Spinal cord (tissue), 10 donors: Measurements from ENCODE around the gene MED27. TPM values are rescaled to one million over a fixed set of nuclear protein-coding genes. Genes with fewer than 3 reads are reported as not detected.

Experiments used
- DNase-seq, 6 donors: peaks; one replicate each; pipeline versions ENCODE4 v3.0.0 to v3.0.0-alpha.2; 2013 to 2015; ENCODE audit warnings: low spot score in 6 of 6, low read depth in 4 of 6
- H3K27ac ChIP-seq: one replicate; pipeline ENCODE4 v1.5.1; 2013; ENCODE audit warnings: low read depth, low read length, control low read depth
- H3K27me3 ChIP-seq: one replicate; pipeline ENCODE4 v1.6.1; 2013; ENCODE audit warnings: low read length; ENCODE audit not compliant: control insufficient read depth, insufficient read depth
- H3K36me3 ChIP-seq: one replicate; pipeline ENCODE4 v1.6.1; 2013; ENCODE audit warnings: low read length; ENCODE audit not compliant: control insufficient read depth, insufficient read depth
- H3K4me1 ChIP-seq: one replicate; pipeline ENCODE4 v1.6.1; 2013; ENCODE audit warnings: low read length; ENCODE audit not compliant: control insufficient read depth, insufficient read depth
- H3K4me3 ChIP-seq: one replicate; pipeline ENCODE4 v1.5.1; 2013; ENCODE audit warnings: low read depth, low read length, control low read depth
- H3K9me3 ChIP-seq: one replicate; pipeline ENCODE4 v1.6.1; 2013; ENCODE audit warnings: low read length; ENCODE audit not compliant: control insufficient read depth, insufficient read depth
- WGBS: methylation state at CpG from one replicate; pipeline ENCODE4 v1.1.5; 2013; ENCODE audit warnings: missing lambda C conversion rate; ENCODE audit not compliant: insufficient coverage; 5-methylcytosine and 5-hydroxymethylcytosine counted together
- polyA plus RNA-seq, 2 donors: library from polyadenylated mRNA; unstranded; fragments of 120-200 nt; gene quantifications; one replicate each; pipeline ENCODE4 v1.2.1, GENCODE V29; 2013; ENCODE audit not compliant: insufficient read length in 2 of 2
- total RNA-seq, 2 donors: library from RNA; depleted of rRNA in 1 of 2; stranded (reverse); fragments of 120-200 nt in 1 of 2; fragments of >200 nt in 1 of 2; gene quantifications; one replicate each; pipeline versions ENCODE4 v1.2.3 to v1.2.4, GENCODE V29; 2013 to 2014
- donor health status: healthy.

Gene MED27
- total and polyA plus RNA-seq, 4 donors: 13.9 to 27.8 (median 25.8) TPM

DNA sequence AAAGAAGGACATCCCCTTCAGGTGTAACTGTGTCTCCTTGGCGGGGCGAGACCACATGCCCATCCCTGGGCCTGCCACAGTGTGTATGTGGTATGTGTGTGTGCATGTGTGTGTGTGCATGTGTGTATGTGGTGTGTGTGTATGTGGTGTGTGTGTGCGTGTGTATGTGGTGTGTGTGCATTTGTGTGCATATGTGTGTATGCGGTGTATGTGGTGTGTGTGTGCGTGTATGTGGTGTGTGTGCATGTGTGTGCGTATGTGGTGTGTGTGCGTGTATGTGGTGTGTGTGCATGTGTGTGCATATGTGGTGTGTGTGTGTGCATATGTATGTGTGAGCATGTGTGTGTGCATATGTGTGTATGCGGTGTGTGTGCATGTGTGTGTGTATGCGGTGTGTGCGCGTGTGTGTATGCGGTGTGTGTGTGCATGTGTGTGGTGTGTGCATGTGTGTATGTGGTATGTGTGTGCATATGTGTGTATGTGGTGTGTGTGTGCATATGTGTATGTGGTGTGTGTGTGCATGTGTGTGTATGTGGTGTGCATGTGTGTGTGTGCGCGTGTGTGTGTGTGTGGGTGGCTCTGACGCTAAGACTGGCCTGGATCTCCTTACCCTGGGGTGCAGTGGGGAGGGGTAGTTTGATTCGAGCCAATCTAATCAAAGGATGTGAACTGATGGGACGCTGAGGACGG, 231.9 kb downstream of the MED27 start:
- no peaks in the 10 kb centered on the region for H3K36me3 ChIP-seq
- H3K4me3 ChIP-seq: no peak overlapping the region
- no peak for DNase-seq
- no peak overlapping the region for H3K27ac ChIP-seq
- H3K9me3 ChIP-seq: no peaks in the 10 kb centered on the region
- WGBS: 91% methylated on average over 18 of the region's 18 CpGs
- no peaks in the 10 kb centered on the region for H3K4me1 ChIP-seq
- H3K27me3 ChIP-seq: no peaks in the 10 kb centered on the region

- no peak for DNase-seq
- H3K9me3 ChIP-seq: no peaks in the 10 kb centered on the region
These were observed 234.1 kb downstream of the MED27 start for GRCh38 chr9:131845305-131846298.

GRCh38 chr9:131844745-131845118, 234.9 kb downstream of the MED27 start:
- H3K4me1 ChIP-seq: no peaks in the 10 kb centered on the region
- H3K9me3 ChIP-seq: no peaks in the 10 kb centered on the region
- H3K27ac ChIP-seq: no peak overlapping the region
- H3K36me3 ChIP-seq: no peaks in the 10 kb centered on the region
- no peaks in the 10 kb centered on the region for H3K27me3 ChIP-seq
- 100% methylated on average over 1 of the region's 4 CpGs for WGBS
- no peak overlapping the region for H3K4me3 ChIP-seq
- DNase-seq: no peak

More at GRCh38 chr9:131845305-131846298, 234.1 kb downstream of the MED27 start:
- Histone ChIP-seq H3K4me1 (no peaks in the 10 kb centered on the region), H3K27ac (no peak overlapping the region), H3K4me3 (no peak overlapping the region), H3K27me3 (no peaks in the 10 kb centered on the region), H3K36me3 (no peaks in the 10 kb centered on the region)
- WGBS: 83% methylated on average over 27 of the region's 29 CpGs

- WGBS: 93% methylated on average over 33 of the region's 33 CpGs
- no peaks in the 10 kb centered on the region for H3K27me3 ChIP-seq
These were observed 235.5 kb downstream of the MED27 start for GRCh38 chr9:131843989-131844744.

DNA sequence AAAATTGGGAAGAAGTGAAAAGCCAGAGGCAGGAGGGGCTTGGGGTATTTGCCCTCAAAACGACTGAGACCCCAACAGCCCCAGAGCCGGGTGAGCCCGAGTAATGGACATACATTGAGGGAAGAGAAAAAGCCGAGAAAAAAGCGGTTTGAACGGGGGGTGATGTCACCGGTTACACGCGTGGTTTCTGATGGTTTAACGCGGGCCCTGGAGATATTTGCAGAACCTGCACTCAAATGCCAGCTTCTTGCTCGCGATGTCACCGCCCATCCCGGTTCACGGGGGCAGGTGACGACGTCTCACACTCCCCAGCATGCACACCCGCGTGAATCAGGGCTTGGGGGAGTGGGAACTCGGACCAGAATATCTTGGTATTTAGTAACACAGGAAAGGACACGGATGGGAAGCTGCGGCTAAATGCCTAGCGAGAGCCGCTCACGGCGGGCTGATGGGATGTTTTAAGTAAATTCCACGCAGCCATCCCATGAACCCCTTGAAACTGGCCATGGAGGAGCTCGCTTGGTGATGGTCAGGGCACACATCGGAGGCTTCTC, 237.8 kb downstream of the MED27 start:
- H3K27me3 ChIP-seq: no peaks in the 10 kb centered on the region
- no peak overlapping the region for H3K27ac ChIP-seq
- no peak for DNase-seq
- WGBS: 82% methylated on average over 28 of the region's 30 CpGs
- no peaks in the 10 kb centered on the region for H3K9me3 ChIP-seq
- H3K36me3 ChIP-seq: no peaks in the 10 kb centered on the region
- no peaks in the 10 kb centered on the region for H3K4me1 ChIP-seq
- no peak overlapping the region for H3K4me3 ChIP-seq

More at GRCh38 chr9:131843989-131844744, 235.5 kb downstream of the MED27 start:
- Histone ChIP-seq H3K27ac (no peak overlapping the region), H3K9me3 (no peaks in the 10 kb centered on the region), H3K36me3 (no peaks in the 10 kb centered on the region), H3K4me3 (no peak overlapping the region), H3K4me1 (no peaks in the 10 kb centered on the region)
- DNase-seq: no peak

DNA sequence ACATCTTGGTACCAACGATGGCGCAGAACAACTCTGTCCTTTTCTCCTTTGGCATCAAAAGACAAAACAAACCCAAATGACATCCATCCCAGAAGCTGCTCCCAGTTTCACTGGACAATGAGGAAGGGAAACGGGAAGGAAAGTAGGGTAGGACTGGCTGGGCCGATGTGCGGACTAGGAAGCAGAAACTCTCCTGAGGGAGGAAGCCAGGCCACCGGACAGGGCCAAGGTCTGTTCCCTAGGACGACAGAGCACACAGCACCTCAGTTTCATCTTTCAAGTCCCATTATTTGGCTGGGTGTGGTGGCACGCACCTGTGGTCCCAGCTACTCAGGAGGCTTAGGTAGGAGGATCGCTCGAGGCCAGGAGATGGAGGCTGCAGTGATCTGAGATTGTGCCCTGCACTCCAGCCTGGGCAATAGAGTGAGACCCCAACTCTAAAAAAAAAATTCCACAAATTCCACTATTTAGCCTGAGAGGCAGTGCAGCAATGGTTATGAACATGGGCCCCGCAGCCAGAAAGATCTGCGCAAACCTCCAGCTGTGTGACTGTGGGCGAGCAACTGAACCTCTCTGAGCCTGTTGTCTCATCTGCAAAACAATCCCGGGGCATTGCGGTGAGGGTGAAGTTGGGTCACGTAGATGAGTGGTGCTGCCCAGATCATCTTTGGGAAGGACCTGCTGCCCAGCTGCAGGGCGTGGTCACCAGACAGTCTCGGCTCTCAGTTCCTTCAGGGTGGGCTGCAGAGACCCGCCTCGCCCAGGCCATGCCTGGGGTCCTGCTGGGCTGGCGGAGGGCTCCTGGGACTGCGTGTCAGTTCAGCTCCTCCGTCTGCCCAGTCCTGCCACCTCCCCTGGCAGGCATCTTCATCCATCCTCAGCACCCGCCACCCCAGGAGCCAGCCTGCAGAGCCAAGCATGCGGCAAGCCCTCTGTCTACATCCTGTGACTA, 238.6 kb downstream of the MED27 start:
- H3K9me3 ChIP-seq: no peaks in the 10 kb centered on the region
- no peaks in the 10 kb centered on the region for H3K27me3 ChIP-seq
- WGBS: 91% methylated on average over 22 of the region's 25 CpGs
- H3K4me3 ChIP-seq: no peak overlapping the region
- no peak for DNase-seq
- no peaks in the 10 kb centered on the region for H3K4me1 ChIP-seq
- H3K36me3 ChIP-seq: no peaks in the 10 kb centered on the region
- no peak overlapping the region for H3K27ac ChIP-seq

GRCh38 chr9:131840220-131840619, 239.4 kb downstream of the MED27 start:
- H3K4me1 ChIP-seq: peaks cover 4% of the 10 kb centered on the region
- WGBS: 85% methylated on average over 3 of the region's 8 CpGs

GRCh38 chr9:131839281-131840084, 240.2 kb downstream of the MED27 start:
- H3K4me3 ChIP-seq: no peak overlapping the region
- no peaks in the 10 kb centered on the region for H3K9me3 ChIP-seq
- DNase-seq: no peak
- H3K4me1 ChIP-seq: peaks cover 10% of the 10 kb centered on the region
- 88% methylated on average over 19 of the region's 22 CpGs for WGBS
- H3K36me3 ChIP-seq: no peaks in the 10 kb centered on the region
- H3K27ac ChIP-seq: no peak overlapping the region
- H3K27me3 ChIP-seq: peaks cover 2% of the 10 kb centered on the region

More at GRCh38 chr9:131840220-131840619, 239.4 kb downstream of the MED27 start:
- Histone ChIP-seq H3K4me3 (no peak overlapping the region), H3K36me3 (no peaks in the 10 kb centered on the region), H3K9me3 (no peaks in the 10 kb centered on the region), H3K27ac (no peak overlapping the region), H3K27me3 (no peaks in the 10 kb centered on the region)
- no peak for DNase-seq
